Body of pancreas (tissue), 4 donors: ENCODE data around the gene GPR35.

Experiments used
- POLR2A ChIP-seq, 3 donors: fragments of 450-650 bp; IDR thresholded peaks; one replicate each; pipeline ENCODE4 v1.6.1; 2016; ENCODE audit warnings: antibody characterized with exemption in 3 of 3, mild to moderate bottlenecking in 2 of 3
- TF ChIP-seq, protein P1 (sequence below), 7 experiments: fragments of 450-650 bp in 4 of 7; fragments of 200-600 bp in 3 of 7; sonication (generic) in 3 of 7; IDR thresholded peaks; one replicate each; pipeline ENCODE4 v1.5.1; 2016 to 2019; ENCODE audit warnings: antibody characterized with exemption in 7 of 7

- TF ChIP-seq, protein P1, sequence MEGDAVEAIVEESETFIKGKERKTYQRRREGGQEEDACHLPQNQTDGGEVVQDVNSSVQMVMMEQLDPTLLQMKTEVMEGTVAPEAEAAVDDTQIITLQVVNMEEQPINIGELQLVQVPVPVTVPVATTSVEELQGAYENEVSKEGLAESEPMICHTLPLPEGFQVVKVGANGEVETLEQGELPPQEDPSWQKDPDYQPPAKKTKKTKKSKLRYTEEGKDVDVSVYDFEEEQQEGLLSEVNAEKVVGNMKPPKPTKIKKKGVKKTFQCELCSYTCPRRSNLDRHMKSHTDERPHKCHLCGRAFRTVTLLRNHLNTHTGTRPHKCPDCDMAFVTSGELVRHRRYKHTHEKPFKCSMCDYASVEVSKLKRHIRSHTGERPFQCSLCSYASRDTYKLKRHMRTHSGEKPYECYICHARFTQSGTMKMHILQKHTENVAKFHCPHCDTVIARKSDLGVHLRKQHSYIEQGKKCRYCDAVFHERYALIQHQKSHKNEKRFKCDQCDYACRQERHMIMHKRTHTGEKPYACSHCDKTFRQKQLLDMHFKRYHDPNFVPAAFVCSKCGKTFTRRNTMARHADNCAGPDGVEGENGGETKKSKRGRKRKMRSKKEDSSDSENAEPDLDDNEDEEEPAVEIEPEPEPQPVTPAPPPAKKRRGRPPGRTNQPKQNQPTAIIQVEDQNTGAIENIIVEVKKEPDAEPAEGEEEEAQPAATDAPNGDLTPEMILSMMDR (IDR thresholded peaks at IDR 0.05) = no peak
- no peak for TF ChIP-seq POLR2A (IDR thresholded peaks at IDR 0.05)
Measured at GRCh38 chr2:240643093-240643810, 18.0 kb downstream of the GPR35 start.
